ENCODE results near the gene CNDP2. TPM values are rescaled to one million over a fixed set of nuclear protein-coding genes. Genes with fewer than 3 reads are reported as not detected.
"Not testable (repeated sequence)": the region's sequence is repeated elsewhere in the genome, so short reads cannot be mapped to it uniquely, and the experiment has no call there.

Gene CNDP2
- total RNA-seq, 1 experiment from 2014 or later = 310 TPM

GRCh38 chr18:74563999-74564398 is 67.8 kb downstream of the CNDP2 start:
- in situ Hi-C loops (cut with HindIII; ENCODE audit: low pct_unique_long_range_greater_than_20kb, low sequenced_read_pairs) (no loop called here), intact Hi-C loops (cut with micrococcal nuclease; ENCODE audit: unreplicated experiment) (no loop called here)
- DNase-seq (ENCODE audit: low read depth, low spot score) (no peak), ATAC-seq (no peak)
- H3K27me3 ChIP-seq (ENCODE audit: control insufficient read depth, insufficient read depth, low read length) = peaks cover 7% of the 10 kb centered on the region
- CTCF ChIA-PET = no interaction called here
- POLR2A ChIA-PET = interaction anchor here (0.7 kb wide), 1 partner anchor 301 kb away, joined by 3 read pairs; no protein-coding TSS in a partner anchor
- no peaks in the 10 kb centered on the region for H3K9me3 ChIP-seq (ENCODE audit: control insufficient read depth, insufficient read depth, low read depth, low read length)
- no peak overlapping the region for H3K27ac ChIP-seq (ENCODE audit: low read length)
- H3K4me3 ChIP-seq (ENCODE audit: low read depth in 2 of 2, low read length in 2 of 2) = no peak overlapping the region
- TF ChIP-seq POLR2AphosphoS5 (IDR thresholded peaks at IDR 0.05; ENCODE audit: low read depth, low read length) (no peak), REST (IDR thresholded peaks at IDR 0.05; ENCODE audit: insufficient read depth in 1 of 2, low read depth in 2 of 2, low read length in 1 of 2) (no peak), CTCF (IDR thresholded peaks at IDR 0.05) (no peak), TCF7L2 (IDR thresholded peaks at IDR 0.05; ENCODE audit: low read depth, low read length) (no peak), SIN3A (IDR thresholded peaks at IDR 0.05; ENCODE audit: borderline replicate concordance, insufficient read depth, low read depth, low read length) (no peak)
- no peaks in the 10 kb centered on the region for H3K36me3 ChIP-seq (ENCODE audit: control insufficient read depth, insufficient read depth, low read length)
- no peaks in the 10 kb centered on the region for H3K4me1 ChIP-seq (ENCODE audit: control insufficient read depth, insufficient read depth, low read length)
- BruUV-seq (replicated peaks) = no TSS peak

GRCh38 chr18:74565164-74565563 is 69.0 kb downstream of the CNDP2 start:
- in situ Hi-C loops (cut with HindIII; ENCODE audit: low pct_unique_long_range_greater_than_20kb, low sequenced_read_pairs); H3K36me3 ChIP-seq (ENCODE audit: control insufficient read depth, insufficient read depth, low read length); BruUV-seq (replicated peaks); intact Hi-C loops (cut with micrococcal nuclease; ENCODE audit: unreplicated experiment); H3K4me1 ChIP-seq (ENCODE audit: control insufficient read depth, insufficient read depth, low read length); DNase-seq (ENCODE audit: low read depth, low spot score); ATAC-seq; CTCF ChIA-PET; H3K4me3 ChIP-seq (ENCODE audit: low read depth in 2 of 2, low read length in 2 of 2); H3K9me3 ChIP-seq (ENCODE audit: control insufficient read depth, insufficient read depth, low read depth, low read length); H3K27ac ChIP-seq (ENCODE audit: low read length); POLR2A ChIA-PET: not testable (repeated sequence)
- peaks cover 10% of the 10 kb centered on the region for H3K27me3 ChIP-seq (ENCODE audit: control insufficient read depth, insufficient read depth, low read length)

GRCh38 chr18:74565993-74566392 is 69.8 kb downstream of the CNDP2 start:
- DNase-seq (ENCODE audit: low read depth, low spot score); H3K4me3 ChIP-seq (ENCODE audit: low read depth in 2 of 2, low read length in 2 of 2); H3K4me1 ChIP-seq (ENCODE audit: control insufficient read depth, insufficient read depth, low read length); H3K9me3 ChIP-seq (ENCODE audit: control insufficient read depth, insufficient read depth, low read depth, low read length); in situ Hi-C loops (cut with HindIII; ENCODE audit: low pct_unique_long_range_greater_than_20kb, low sequenced_read_pairs); H3K36me3 ChIP-seq (ENCODE audit: control insufficient read depth, insufficient read depth, low read length); BruUV-seq (replicated peaks); POLR2A ChIA-PET; intact Hi-C loops (cut with micrococcal nuclease; ENCODE audit: unreplicated experiment); CTCF ChIA-PET; H3K27ac ChIP-seq (ENCODE audit: low read length); ATAC-seq: not testable (repeated sequence)
- H3K27me3 ChIP-seq (ENCODE audit: control insufficient read depth, insufficient read depth, low read length) = peaks cover 14% of the 10 kb centered on the region

Measured in Panc1 (cell line).